Gastrocnemius medialis (tissue), 4 donors: ENCODE measurements around the gene TACR1. TPM values are rescaled to one million over a fixed set of nuclear protein-coding genes. Genes with fewer than 3 reads are reported as not detected.

Experiments used
- microRNA-seq, 2 donors: library from miRNA; unstranded; fragments of <30 nt; microRNA quantifications; one replicate each; pipeline ENCODE4, GENCODE V29; 2016; ENCODE audit warnings: borderline replicate concordance in 2 of 2
- total RNA-seq, 4 donors: library from RNA; depleted of rRNA; stranded (reverse); fragments of >200 nt; gene quantifications; one replicate each; pipeline versions ENCODE4 v1.1.0 to v1.2.3, GENCODE V29; 2016

TACR1 gene
- total RNA-seq, 4 donors from 2014 or later = 0.07 to 0.42 (median 0.19) TPM

Small RNAs within 50 kb of the gene (microRNA-seq; reads per million reads assigned to microRNA genes)
- 0 to 1.2 reads per million in 2 donors for gene MIR5000

Other genes with a start within 250 kb of the TACR1 start
- gene POLE4, start 240.9 kb downstream of the TACR1 start, total RNA-seq = 10 to 100 TPM; 22.3 to 49.5 (median 30.9) TPM